Measurements from ENCODE around the gene WNT7B. TPM values are rescaled to one million over a fixed set of nuclear protein-coding genes. Genes with fewer than 3 reads are reported as not detected.

The WNT7B gene
- total and polyA plus RNA-seq, 10 donors: not detected

- H3K36me3 ChIP-seq: no peaks in the 10 kb centered on the region
- no peak for DNase-seq
- intact Hi-C loops (cut with DNase I; ENCODE audit: low total_unique reads): no loop called here
- H3K4me3 ChIP-seq: no peak overlapping the region
- H3K27me3 ChIP-seq (replicated peaks in 1 of 7): peaks cover 0 to 79% (median 0%) of the 10 kb centered on the region in 7 donors
- no peaks in the 10 kb centered on the region for H3K9me3 ChIP-seq
- no peaks in the 10 kb centered on the region for H3K4me1 ChIP-seq
- TF ChIP-seq POLR2A (IDR thresholded peaks at IDR 0.05) (no peak), CTCF (IDR thresholded peaks at IDR 0.05 in 8 of 11, conservative IDR thresholded peaks at IDR 0.05 in 3 of 11) (no peak), POLR2AphosphoS5 (IDR thresholded peaks at IDR 0.05) (no peak)
- WGBS, 5 donors: 76 to 90% (median 80%) methylated on average over 3 to 16 of the region's 16 CpGs
- H3K27ac ChIP-seq: no peak overlapping the region
Observed at GRCh38 chr22:45958971-45959370, 18.0 kb downstream of the WNT7B start.

GRCh38 chr22:45957826-45958225, 19.1 kb downstream of the WNT7B start:
- TF ChIP-seq CTCF (IDR thresholded peaks at IDR 0.05 in 8 of 11, conservative IDR thresholded peaks at IDR 0.05 in 3 of 11) (no peak), POLR2A (IDR thresholded peaks at IDR 0.05) (no peak), POLR2AphosphoS5 (IDR thresholded peaks at IDR 0.05) (no peak)
- intact Hi-C loops (cut with DNase I; ENCODE audit: low total_unique reads): no loop called here
- peaks cover 0 to 80% (median under 1%) of the 10 kb centered on the region in 7 donors for H3K27me3 ChIP-seq (replicated peaks in 1 of 7)
- WGBS, 5 donors: 75 to 88% (median 84%) methylated on average over 2 to 10 of the region's 10 CpGs
- H3K27ac ChIP-seq: no peak overlapping the region
- no peaks in the 10 kb centered on the region for H3K9me3 ChIP-seq
- H3K4me3 ChIP-seq: no peak overlapping the region
- no peaks in the 10 kb centered on the region for H3K36me3 ChIP-seq
- no peak for DNase-seq
- no peaks in the 10 kb centered on the region for H3K4me1 ChIP-seq

GRCh38 chr22:45953178-45953577, 23.8 kb downstream of the WNT7B start:
- TF ChIP-seq POLR2A (IDR thresholded peaks at IDR 0.05): no peak
- TF ChIP-seq CTCF (IDR thresholded peaks at IDR 0.05 in 8 of 11, conservative IDR thresholded peaks at IDR 0.05 in 3 of 11): no peak
- TF ChIP-seq POLR2AphosphoS5 (IDR thresholded peaks at IDR 0.05): no peak
- H3K27ac ChIP-seq: no peak overlapping the region
- no peak overlapping the region for H3K4me3 ChIP-seq
- peaks cover 0 to 11% (median under 1%) of the 10 kb centered on the region in 6 donors for H3K4me1 ChIP-seq
- intact Hi-C loops (cut with DNase I; ENCODE audit: low total_unique reads): no loop called here
- no peaks in the 10 kb centered on the region for H3K36me3 ChIP-seq
- WGBS, 5 donors: 41 to 56% (median 49%) methylated on average over 18 of the region's 18 CpGs
- peaks cover 0 to 87% (median 7%) of the 10 kb centered on the region in 7 donors for H3K27me3 ChIP-seq (replicated peaks in 1 of 7)
- DNase-seq: no peak
- H3K9me3 ChIP-seq: no peaks in the 10 kb centered on the region

GRCh38 chr22:45952553-45952952, 24.4 kb downstream of the WNT7B start:
- intact Hi-C loops (cut with DNase I; ENCODE audit: low total_unique reads): no loop called here
- H3K4me3 ChIP-seq: no peak overlapping the region
- H3K27me3 ChIP-seq (replicated peaks in 1 of 7): peaks cover 0 to 89% (median 7%) of the 10 kb centered on the region in 7 donors
- TF ChIP-seq POLR2A (IDR thresholded peaks at IDR 0.05) (no peak), CTCF (IDR thresholded peaks at IDR 0.05 in 8 of 11, conservative IDR thresholded peaks at IDR 0.05 in 3 of 11) (no peak), POLR2AphosphoS5 (IDR thresholded peaks at IDR 0.05) (no peak)
- H3K27ac ChIP-seq: no peak overlapping the region
- H3K9me3 ChIP-seq: no peaks in the 10 kb centered on the region
- DNase-seq: no peak
- 72 to 83% (median 75%) methylated on average over 9 to 12 of the region's 12 CpGs for WGBS, 5 donors
- no peaks in the 10 kb centered on the region for H3K36me3 ChIP-seq
- H3K4me1 ChIP-seq: peaks cover 0 to 17% (median 2%) of the 10 kb centered on the region in 6 donors

Measured in spleen (tissue), 11 donors.